HG03196 (cell line): ENCODE measurements around the gene THRB.

Source experiments
- ATAC-seq: cut with Tn5 transposase; IDR thresholded peaks from one replicate; pipeline ENCODE4 v1.9.1; 2021; ENCODE audit not compliant: unreplicated experiment

The THRB gene

DNA sequence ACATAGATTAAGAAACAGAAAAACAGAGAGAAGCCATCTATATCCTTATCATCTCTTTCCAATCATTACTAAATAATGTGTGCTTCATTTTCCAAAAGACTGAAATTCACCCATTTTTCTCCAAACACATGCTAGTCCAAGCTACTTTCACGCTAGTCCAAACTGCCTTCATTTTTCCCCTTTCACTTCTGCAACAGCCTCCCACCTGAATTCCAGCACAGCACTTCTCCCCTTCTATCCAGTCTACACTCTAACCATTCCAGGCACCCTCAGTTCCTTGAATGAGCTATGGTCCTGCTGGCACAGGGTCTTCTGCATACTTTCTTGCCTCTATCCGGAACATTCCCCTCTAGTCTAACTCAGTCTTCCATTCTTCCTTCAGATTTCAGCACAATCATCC lies 112.0 kb downstream of the THRB start:
- no peak for ATAC-seq

DNA sequence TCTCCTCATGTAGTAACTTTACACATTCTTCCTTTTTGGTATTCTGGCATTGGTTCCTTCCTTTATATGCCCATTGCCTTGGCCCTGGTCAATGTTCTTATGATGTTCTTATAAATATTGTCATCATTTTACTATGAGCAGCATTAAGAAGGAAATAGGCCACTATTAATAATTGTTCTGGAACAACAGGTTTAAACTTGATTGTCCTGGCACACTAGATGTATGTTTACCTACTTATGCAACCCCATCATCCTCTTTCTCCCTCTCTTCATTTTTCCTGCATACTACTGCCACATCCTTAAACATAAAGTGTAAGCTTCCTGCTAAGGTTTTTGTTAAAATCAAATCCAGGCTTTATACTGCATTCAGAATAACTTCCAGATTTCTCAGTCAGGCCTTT lies 114.7 kb downstream of the THRB start:
- ATAC-seq = no peak

DNA sequence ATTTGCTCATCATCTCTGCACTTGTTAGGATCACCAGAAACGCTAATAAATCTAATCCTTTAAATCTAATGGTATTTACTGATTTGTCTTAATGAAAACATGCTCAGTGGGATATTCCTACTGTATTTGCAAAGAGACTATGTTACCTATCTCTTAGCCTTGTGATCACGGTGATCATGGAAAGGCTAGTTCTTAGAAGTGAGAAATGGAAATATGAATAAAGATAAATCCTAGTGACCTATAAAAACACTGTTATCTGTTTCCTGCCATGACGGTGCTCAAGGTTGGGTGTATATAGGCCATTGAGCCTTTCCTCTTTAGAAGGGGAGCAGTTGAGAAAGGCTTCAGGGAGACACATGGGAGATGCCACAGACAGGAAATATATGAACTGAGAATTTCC lies 116.3 kb downstream of the THRB start:
- no peak for ATAC-seq

DNA sequence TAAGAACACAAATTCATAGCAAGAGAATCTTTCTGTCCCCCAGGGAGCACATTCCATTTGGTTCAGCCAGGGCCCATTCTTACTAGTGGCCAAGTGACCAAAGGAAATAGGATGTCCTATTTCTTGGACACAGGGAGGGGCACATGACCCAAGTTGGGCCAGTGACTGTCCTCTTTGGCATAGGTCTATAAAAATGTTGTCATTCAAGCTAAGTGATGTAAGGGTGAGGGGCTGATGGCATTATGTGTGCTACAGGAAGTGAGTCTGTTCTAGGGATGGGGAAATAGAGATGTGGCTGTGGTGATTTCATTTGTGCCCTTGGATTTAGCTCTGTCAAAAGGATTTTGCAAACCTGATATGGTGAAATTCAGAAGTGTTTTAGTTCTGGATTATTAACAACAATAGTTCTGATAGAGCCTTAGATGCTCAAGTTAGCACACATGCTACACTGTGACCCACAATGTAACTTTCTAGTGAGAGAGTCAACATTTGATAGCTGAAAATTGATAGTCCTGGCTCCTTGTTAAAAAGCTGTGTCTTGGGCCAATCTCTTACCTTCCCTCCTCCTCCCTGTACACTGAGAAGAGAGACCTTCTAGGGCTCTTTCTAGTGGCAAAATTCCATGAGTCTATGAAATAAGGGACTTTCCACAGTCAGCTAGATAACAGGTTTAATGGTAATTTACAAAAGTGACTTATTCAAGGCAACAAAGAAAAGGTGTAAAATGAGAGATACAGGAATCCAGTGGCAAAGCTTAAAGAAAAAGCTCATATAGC lies 117.2 kb downstream of the THRB start:
- no peak for ATAC-seq

DNA sequence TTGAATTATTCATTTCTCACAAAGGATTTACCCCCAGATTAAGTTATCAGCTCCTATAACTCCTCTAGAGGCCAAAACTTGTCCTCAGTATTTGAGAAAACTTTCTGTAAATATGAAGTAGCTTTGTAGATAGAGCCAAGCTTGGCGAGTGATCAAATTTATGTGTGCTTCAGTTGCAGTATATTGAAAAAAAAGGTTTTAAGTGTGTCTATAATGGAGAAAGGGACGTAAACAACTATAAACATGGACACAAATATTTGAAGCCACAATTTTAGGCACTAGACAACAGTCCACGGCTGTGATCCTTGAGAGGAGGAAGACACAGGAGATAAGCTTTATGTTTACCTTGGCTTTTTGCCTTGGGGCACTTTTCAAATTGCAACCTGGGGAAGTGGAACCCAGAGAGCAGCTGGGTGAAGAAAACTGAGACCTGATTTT lies 118.7 kb downstream of the THRB start:
- ATAC-seq = no peak

DNA sequence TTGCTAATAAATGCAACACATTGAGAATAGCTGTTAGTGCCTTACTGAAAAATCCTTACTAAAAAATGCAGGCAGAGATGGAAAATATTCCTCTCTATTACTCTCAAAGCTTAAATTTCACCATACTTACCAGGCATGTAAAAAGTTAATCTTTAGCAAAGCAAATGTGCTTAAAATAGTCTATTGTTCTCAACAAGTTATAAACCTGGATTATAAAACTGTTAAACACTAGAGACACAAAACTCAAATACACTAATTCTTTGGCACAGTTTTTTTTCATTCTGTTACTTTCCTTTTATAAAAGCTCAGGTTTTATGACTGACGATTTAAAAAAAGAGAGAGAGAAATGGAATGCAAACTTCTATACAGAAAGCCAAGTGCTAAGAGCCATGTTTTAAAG lies 119.8 kb downstream of the THRB start:
- no peak for ATAC-seq

DNA sequence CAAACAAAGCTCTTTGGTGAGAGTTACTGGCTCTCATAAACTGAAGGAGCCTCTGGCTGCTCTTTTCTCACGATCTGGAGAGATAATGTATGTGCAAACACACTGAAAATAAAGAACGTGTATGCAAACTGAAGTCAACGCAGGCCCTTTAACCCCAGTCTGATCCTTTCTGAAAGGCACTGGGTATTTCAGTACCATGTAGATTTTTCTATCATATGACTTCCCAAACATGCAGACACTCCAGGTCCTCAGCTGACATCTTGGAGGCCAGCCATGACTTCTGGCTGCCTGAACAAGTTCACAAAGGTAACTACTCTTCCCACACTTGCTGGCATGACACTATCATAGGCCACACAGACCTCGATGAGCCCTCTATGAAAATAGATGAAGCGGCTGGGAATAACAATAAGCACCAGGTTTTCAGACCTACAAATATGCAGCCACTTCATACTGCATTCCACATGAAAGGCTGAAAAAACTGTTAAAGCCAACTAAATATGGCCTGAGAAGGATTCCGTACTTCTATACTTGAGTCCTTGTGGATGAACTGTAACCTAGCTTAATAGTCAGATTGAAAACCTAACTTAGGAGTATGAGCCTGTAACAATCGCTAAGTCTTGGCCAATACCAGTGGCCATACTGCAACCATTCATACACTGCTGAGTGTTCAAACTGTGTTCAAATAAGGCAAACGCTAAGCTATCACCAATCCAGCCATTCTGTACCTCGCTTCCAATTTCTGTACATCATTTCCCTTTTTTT lies 121.3 kb downstream of the THRB start:
- ATAC-seq = no peak

DNA sequence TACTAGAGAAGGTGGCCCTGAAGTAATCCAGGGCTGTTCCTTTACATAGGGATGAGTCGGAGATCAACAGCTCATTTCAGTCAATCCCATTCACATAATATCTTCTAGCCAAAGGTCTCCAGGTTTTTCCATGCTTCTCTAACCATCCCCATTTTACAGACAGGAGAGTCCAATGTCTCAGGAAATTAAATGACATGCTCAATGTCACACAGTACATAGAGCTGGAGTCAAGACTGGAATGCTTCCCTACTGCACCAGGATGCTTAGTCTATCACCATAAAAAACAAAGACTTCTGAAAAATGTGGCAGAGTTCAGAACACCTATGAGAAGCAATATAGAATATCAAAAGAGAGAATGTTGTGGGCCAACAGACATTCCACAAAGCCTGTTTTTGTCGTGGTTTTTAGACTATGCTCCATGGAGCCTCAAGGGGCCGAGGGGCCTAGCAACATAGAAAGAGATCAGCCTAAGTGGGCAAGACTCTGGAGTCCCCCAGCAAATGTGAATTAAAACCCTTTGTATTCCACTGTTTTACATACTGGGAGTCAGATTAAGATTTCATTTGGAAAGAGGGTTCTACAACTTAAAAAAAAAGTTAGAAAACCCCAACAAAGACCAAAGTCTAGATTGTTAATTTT lies 122.0 kb downstream of the THRB start:
- ATAC-seq = no peak

DNA sequence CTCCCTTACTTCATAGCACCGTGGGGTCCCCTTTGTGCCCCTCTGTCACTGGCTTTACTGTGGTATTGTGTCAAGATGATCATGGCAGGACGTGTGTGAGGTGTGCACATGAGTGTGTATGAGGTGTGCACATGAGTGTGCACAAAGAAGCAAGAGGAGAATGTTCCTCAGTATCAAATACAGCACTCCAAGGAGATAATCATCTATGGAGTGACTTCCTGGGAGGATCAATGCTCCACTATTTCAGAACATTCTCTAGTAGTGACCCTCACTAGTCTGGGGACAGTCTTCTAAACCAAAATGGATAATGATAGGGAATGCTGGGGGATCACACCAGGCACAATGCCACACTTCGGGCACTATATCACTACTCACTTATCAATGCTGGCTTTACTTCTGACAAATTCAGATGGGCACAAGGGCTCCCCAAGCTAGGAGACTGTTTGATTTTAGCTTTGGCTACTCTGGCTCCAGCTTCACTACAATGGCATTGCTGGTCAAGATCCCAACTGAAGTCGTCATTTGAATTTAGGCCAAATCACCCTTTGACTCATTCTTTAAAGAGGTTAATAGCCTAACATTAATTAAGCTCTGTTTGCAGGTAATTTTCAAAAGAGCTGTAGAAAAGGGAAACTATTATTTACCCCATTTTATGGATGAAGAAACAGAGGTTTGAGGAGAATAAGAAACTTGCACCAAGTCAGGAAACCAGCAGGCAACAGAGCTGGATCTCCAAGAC lies 124.1 kb downstream of the THRB start:
- no peak for ATAC-seq

DNA sequence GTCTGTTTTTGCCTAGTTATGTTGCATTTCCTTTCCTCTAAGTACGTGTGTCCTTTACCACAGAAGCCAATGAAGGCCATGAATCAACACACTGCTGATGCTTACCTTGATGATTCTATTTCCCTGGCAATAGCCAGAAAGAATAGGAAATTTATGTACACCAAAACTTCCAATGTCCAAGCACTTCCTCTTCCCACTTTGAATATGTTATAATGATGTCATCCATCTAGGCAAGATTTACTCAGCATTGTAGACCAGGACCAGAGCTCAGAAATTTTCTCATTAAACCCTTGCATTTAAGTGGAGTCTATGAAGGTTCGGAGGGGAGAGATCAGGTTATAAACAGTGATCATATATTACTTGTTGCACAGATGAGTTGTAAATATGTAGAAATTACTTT lies 126.0 kb downstream of the THRB start:
- ATAC-seq = no peak

DNA sequence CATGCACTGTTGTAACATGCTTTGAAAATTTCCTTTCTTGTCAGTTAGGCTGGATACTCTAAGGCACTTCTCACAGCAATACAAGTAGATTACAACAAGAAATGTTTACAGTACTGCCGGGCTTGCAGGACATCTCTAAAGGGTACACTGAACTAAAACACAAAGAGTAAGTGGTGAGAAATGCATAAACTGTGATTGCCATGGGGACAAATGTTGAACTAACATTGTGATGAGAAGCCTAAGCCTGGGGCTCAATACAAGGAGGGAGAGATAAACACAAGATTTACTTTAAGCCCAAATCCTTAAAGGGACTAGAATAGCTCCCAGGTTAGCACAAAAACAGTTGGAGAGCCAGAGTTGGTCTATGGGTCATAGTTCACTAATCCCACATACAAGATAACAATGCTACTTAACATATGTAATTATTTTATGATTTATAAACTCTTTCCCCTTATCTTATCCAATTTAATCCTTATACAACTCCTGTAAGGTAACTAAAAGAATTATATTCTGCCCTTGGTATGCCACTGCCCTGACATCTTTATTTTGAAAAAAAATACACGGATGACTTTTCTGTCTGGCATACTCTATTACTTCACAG lies 126.9 kb downstream of the THRB start:
- ATAC-seq = no peak

DNA sequence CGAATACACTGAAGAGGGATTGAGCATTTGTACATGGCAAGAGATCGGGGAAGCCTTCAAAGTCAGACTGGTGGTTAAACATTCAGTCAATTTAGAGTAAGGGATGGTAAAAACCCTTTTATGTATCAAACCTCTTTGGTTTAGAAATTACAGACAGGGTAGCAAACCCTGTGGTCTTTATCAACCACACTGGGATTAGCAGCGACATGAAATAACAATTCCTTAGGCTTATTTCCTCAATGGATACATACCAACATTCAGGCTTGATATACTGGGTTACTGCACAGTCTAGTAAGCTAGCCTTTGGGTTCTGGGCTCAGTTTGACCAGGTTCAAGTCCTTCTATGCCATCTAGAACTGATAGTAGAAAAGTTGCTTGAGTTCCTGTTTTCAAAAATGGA lies 127.4 kb downstream of the THRB start:
- ATAC-seq = no peak

DNA sequence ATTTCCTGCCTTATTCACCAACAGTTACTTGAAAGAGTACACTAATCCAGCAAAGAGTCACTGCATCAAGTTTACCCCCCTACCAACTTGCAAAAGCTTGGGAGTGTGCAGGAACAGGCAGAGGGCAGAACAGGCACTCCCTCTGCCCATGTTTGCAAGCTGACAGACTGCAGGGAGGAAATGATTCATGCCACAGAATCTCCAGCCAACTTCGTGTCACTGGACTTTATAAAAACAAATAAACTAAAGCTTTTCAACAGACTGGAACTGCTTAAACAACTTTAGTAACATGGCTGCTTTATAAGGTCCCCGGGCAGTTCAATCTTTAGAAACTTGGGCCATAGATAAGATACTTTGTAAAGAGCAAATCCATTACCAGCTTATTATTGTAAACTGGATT lies 129.5 kb downstream of the THRB start:
- no peak for ATAC-seq

DNA sequence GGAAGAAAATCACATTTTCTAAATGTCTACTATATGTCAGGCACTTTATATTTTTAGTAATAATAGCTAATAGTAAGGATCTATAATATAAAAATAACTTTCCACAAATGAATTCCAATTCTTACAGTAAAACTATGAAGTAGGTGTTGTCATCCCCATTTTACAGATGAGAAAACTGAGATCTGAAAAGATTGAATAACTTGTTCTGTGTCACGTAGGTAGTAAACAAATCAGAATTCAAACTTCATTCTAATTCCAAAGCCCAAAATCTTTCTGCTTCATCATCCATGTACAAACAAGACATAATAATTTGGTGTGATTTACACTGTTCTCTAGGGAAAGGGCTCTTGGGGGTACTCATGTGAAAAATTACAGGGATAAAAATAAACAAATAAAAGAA lies 130.3 kb downstream of the THRB start:
- no peak for ATAC-seq

DNA sequence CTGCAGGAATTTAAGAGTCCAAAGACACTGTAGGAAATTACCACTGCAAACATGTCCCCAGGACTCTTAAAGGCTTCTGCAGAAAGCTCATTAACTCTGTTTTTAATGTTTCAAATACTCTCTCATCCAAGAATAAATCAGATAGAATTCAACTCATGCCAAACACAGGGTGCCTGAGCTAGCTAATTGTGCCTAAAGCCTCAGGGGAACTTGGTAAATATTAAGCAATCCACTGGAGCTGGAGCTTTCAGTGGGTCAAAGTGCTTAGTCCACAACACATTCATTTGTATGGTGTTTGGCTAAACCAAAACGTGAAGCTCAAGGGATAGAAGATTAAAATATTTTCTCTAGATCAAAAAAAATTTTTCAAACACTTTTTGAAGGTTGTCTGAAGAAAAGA lies 131.4 kb downstream of the THRB start:
- ATAC-seq = no peak

DNA sequence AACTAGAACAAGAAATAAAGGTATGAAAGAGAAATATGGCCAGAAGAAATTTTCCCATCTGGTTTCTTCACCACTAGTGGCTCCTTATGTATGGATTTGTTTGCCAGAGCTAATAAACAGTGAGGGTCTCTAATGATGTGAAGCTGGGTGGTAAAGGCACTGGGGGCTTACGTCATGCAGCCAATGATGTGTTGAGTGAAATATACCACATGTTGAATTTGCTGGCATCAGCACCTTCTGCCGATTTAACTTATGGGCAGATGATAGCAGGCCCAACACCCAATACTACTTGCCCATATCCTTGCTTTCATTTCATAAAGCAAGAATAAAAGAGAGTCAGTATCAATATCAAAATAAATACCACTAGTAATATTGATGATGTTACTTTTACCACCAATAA lies 133.0 kb downstream of the THRB start:
- no peak for ATAC-seq

DNA sequence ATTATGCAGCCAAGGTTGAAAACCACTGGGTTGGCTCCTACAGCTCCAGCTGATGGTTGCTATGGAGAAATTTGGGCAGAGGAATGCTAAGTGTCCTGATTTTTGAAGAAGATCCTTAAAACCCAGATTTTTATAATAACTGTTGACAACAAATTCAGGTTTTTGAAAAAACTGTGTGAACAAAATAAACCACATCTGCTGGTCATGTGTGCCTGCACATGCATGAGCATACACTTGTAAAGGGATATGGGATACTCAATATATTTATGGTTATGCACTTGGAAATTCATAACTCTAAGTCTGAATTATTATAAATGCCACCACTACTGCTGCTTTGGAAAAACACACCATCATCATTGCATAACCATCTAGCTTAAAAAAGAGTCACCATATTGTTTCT lies 133.7 kb downstream of the THRB start:
- no peak for ATAC-seq

DNA sequence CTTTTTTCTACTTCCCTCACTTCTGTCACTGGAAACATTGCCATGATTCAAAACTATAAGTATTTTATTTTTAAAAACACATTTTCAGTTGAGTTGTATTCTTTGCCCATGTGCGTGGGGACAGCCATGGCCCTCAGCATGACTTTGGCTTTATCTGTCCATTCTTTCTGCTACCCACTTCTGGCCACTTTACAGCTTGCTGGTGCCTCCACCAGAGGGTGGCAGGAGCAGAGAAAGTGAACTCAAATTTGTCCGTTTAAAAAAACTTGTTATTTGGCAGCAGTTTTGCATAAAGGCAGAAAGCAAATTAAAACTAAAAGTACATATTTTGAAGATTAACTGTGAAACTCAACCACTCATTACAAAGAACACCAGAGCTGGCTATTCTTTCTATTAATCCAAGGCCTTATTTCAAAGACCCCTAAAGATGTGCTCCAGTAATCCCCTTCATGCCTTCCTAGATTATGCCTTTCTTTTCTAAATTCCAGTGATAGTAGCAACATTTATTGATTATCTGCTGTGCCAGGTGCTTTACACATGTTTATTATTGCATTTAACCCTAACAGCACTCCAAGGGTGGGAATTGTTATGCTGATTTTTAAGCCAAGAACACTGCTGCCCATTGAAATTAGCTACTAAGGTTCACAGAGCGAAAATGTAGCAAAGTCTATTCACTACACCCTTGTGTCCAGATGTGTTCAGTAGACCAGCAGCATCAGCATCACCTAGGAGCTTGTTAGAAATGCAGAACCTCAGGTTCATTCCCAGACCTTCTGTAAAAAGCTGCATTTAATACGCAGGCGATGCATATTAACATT lies 134.8 kb downstream of the THRB start:
- ATAC-seq = no peak

DNA sequence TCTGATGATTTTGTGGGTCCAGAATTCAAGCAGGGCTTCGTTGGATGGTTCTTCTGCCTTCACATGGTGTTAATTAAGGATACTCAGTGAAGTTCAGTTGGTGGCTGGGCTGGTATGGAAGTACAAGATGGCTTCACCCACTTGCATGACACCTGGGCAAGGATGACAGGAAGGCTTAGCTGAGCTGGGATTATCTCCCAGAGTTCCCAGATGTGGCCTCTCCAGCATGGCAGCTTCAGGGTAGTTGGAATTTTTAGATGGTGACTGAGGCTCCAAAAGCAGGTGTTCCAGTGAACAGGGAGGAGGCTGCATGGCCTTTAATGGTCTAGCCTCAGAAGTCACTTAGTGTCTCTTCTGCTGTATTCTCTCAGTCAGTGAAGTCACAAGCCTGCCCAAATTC lies 135.5 kb downstream of the THRB start:
- no peak for ATAC-seq

DNA sequence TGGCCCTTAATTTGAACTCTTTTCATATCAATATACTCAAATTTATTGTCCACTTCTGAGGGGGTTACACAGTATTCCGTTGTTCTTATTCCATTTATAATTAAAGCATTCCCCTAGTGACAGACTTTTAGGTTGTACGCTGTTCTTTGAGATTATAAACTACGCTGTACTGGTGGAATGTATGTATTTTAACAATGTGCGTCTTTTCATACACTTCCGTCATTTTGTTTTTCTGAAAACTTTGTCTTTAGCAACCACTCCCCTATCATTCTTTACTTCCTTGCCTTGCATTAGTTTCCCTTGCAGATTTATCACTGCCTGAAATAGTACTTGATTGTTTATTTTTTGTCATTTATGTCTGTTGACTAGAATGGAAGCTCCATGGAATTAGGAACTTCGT lies 137.0 kb downstream of the THRB start:
- no peak for ATAC-seq
